SU-DHL-6 (cell line): Measurements from ENCODE around the gene GINS1.

ENCODE experiments used
- H2AFZ ChIP-seq: fragments of 200-600 bp; sonication (generic); 2 replicates; pipeline ENCODE4 v1.6.1; 2014; ENCODE audit warnings: low read depth, mild to moderate bottlenecking, moderate library complexity, mixed read lengths, antibody characterized with exemption, low read length; ENCODE audit not compliant: severe bottlenecking
- H3F3A ChIP-seq: fragments of 200-600 bp; shearing (Covaris generic); 2 replicates; pipeline ENCODE4 v1.6.0; 2016; ENCODE audit warnings: antibody characterized with exemption, mild to moderate bottlenecking; ENCODE audit not compliant: insufficient read depth
- H3K27ac ChIP-seq: fragments of 200-600 bp; sonication (generic); 2 replicates; pipeline ENCODE4 v1.5.1; 2016; ENCODE audit warnings: low read depth, mild to moderate bottlenecking, low read length, moderate library complexity, mixed read lengths
- H3K27me3 ChIP-seq: fragments of 200-600 bp; sonication (generic), shearing (Covaris generic); 2 replicates; pipeline ENCODE4 v1.6.0; 2014; ENCODE audit warnings: mild to moderate bottlenecking, low read length
- H3K36me3 ChIP-seq: fragments of 200-600 bp; sonication (generic); 2 replicates; pipeline ENCODE4 v1.6.1; 2014; ENCODE audit warnings: mild to moderate bottlenecking, low read length, mixed read lengths
- H3K4me2 ChIP-seq: fragments of 300-600, 200-600 bp; shearing (Covaris generic), sonication (generic); 2 replicates; pipeline ENCODE4 v1.6.0; 2014; ENCODE audit warnings: low read length, low read depth, mild to moderate bottlenecking; ENCODE audit not compliant: poor library complexity, severe bottlenecking
- H3K4me3 ChIP-seq: fragments of 200-600 bp; sonication (generic); 2 replicates; pipeline ENCODE4 v1.5.1; 2014; ENCODE audit warnings: antibody characterized with exemption, low read length, mild to moderate bottlenecking, mixed read lengths; ENCODE audit not compliant: insufficient read depth, poor library complexity, severe bottlenecking
- H3K79me2 ChIP-seq: fragments of 200-600 bp; sonication (generic); 2 replicates; pipeline ENCODE4 v1.6.1; 2014; ENCODE audit warnings: mild to moderate bottlenecking, low read length, moderate library complexity; ENCODE audit not compliant: insufficient read depth
- H3K9ac ChIP-seq: fragments of 200-600 bp; sonication (generic); 2 replicates; pipeline ENCODE4 v1.7.0; 2014; ENCODE audit warnings: mild to moderate bottlenecking, low read length
- H3K9me2 ChIP-seq: fragments of 200-600 bp; sonication (generic); replicated peaks from 2 replicates; pipeline ENCODE4 v1.6.1; 2014; ENCODE audit warnings: low read length; ENCODE audit not compliant: insufficient read depth
- H3K9me3 ChIP-seq: fragments of 200-600 bp; sonication (generic); 2 replicates; pipeline ENCODE4 v1.6.1; 2014; ENCODE audit warnings: low read length, mixed read lengths; ENCODE audit not compliant: insufficient read depth
- H4K20me1 ChIP-seq: fragments of 200-600 bp; sonication (generic); 2 replicates; pipeline ENCODE4 v1.6.1; 2014; ENCODE audit warnings: low read depth, mild to moderate bottlenecking, antibody characterized with exemption, low read length, moderate library complexity, mixed read lengths
- EZH2phosphoT487 ChIP-seq: fragments of 200-600 bp; sonication (generic), shearing (Covaris generic); conservative IDR thresholded peaks from 2 replicates; pipeline ENCODE4 v1.6.1; 2018; ENCODE audit warnings: mild to moderate bottlenecking, antibody characterized with exemption, low read length, moderate library complexity, mixed read lengths
- TF ChIP-seq, protein P1 (sequence below): fragments of 200-600 bp; sonication (generic); IDR thresholded peaks from one replicate; pipeline ENCODE4 v1.5.1; 2017; ENCODE audit warnings: antibody characterized with exemption, mild to moderate bottlenecking, low read length, moderate library complexity; ENCODE audit not compliant: insufficient read depth, poor library complexity, severe bottlenecking

Gene GINS1

GRCh38 chr20:25437153-25437581, 29.7 kb downstream of the GINS1 start:
- Histone ChIP-seq H3K36me3 (peaks cover 23% of the 10 kb centered on the region), H3K79me2 (no peaks in the 10 kb centered on the region), H3K4me3 (no peak overlapping the region), H3K4me2 (no peak overlapping the region), H3K27ac (no peak overlapping the region), H2AFZ (no peak overlapping the region), H3K9me2 (no peaks in the 10 kb centered on the region), H3F3A (no peaks in the 10 kb centered on the region), H3K9ac (no peak overlapping the region), H4K20me1 (no peaks in the 10 kb centered on the region), H3K9me3 (no peaks in the 10 kb centered on the region), H3K27me3 (no peaks in the 10 kb centered on the region)
- TF ChIP-seq, protein P1, sequence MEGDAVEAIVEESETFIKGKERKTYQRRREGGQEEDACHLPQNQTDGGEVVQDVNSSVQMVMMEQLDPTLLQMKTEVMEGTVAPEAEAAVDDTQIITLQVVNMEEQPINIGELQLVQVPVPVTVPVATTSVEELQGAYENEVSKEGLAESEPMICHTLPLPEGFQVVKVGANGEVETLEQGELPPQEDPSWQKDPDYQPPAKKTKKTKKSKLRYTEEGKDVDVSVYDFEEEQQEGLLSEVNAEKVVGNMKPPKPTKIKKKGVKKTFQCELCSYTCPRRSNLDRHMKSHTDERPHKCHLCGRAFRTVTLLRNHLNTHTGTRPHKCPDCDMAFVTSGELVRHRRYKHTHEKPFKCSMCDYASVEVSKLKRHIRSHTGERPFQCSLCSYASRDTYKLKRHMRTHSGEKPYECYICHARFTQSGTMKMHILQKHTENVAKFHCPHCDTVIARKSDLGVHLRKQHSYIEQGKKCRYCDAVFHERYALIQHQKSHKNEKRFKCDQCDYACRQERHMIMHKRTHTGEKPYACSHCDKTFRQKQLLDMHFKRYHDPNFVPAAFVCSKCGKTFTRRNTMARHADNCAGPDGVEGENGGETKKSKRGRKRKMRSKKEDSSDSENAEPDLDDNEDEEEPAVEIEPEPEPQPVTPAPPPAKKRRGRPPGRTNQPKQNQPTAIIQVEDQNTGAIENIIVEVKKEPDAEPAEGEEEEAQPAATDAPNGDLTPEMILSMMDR: no peak
- no peak for TF ChIP-seq EZH2phosphoT487

DNA sequence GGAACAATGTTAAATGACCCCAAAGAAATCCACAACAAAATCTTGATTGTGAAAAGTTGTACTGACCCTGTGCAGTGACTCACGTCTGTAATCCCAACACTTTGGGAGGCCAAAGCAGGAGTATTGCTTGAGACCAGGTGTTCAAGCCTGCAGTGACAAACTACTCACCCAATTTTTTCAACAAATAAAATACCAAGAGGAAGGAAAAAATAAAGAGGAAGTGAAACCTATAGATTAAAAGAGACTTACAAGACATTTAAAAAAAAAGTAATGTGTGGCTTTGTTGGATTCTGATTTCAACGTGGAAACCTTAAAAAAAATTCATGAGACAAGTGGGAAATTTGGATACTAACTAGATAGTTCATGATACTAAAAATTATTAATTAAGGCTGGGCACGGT, 31.9 kb downstream of the GINS1 start:
- Histone ChIP-seq H4K20me1 (no peaks in the 10 kb centered on the region), H3K9me2 (no peaks in the 10 kb centered on the region), H3K79me2 (no peaks in the 10 kb centered on the region), H3K4me3 (no peak overlapping the region), H3K4me2 (no peak overlapping the region), H2AFZ (no peak overlapping the region), H3F3A (no peaks in the 10 kb centered on the region), H3K27ac (peak overlapping the region; percentile 17; the same call in 1 of the 2 replicates), H3K36me3 (peaks cover 18% of the 10 kb centered on the region), H3K27me3 (no peaks in the 10 kb centered on the region), H3K9ac (no peak overlapping the region), H3K9me3 (no peaks in the 10 kb centered on the region)
- no peak for TF ChIP-seq EZH2phosphoT487
- TF ChIP-seq, protein P1: no peak

DNA sequence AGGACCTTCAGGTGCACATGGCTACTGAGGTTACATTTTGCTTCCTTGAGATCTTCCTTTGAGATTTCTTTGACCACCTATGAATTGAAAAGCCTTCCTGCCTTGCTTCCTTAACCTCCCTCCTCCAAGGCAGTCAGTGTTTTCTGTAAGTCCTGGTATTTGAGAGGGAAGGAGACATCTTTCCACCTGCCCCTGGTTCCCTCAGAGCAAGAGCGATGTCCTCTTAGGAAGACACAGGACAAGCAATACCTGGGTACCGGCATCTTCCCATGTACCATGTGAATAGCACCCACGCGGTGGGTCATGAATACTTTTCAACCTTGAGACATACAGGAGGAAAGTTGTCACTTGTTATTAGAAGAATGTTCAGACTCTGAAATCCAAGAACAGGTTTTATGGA, 37.1 kb downstream of the GINS1 start:
- Histone ChIP-seq H3K27ac (no peak overlapping the region), H3K79me2 (no peaks in the 10 kb centered on the region), H3K4me3 (no peak overlapping the region), H3K9me2 (no peaks in the 10 kb centered on the region), H3K4me2 (no peak overlapping the region), H3F3A (no peaks in the 10 kb centered on the region), H4K20me1 (no peaks in the 10 kb centered on the region), H3K9ac (no peak overlapping the region), H2AFZ (no peak overlapping the region), H3K9me3 (no peaks in the 10 kb centered on the region), H3K36me3 (peaks cover 39% of the 10 kb centered on the region), H3K27me3 (no peaks in the 10 kb centered on the region)
- TF ChIP-seq EZH2phosphoT487: no peak
- TF ChIP-seq, protein P1: no peak
